GM12892 (cell line): ENCODE data around the gene RAD51C.

ENCODE experiments used
- POLR2A ChIP-seq: IDR thresholded peaks from 2 replicates; pipeline ENCODE4 v1.6.1; 2011; ENCODE audit warnings: low read depth, low read length, control low read depth
- POLR2AphosphoS5 ChIP-seq: IDR thresholded peaks from 2 replicates; pipeline ENCODE4 v1.6.1; 2011; ENCODE audit warnings: low read depth, low read length, control low read depth
- TAF1 ChIP-seq: IDR thresholded peaks from 2 replicates; pipeline ENCODE4 v1.6.1; 2011; ENCODE audit warnings: low read depth, mild to moderate bottlenecking, control low read depth, low read length, borderline replicate concordance

- TF ChIP-seq POLR2AphosphoS5 (no peak), POLR2A (no peak), TAF1 (no peak)
Measured at GRCh38 chr17:58693208-58693607, 806 bp downstream of the RAD51C start.
